Ishikawa (cell line): ENCODE measurements around the gene ZSWIM6.
A peak's percentile ranks its signal among the peaks of the same experiment; 100 is the strongest.

ENCODE experiments used
- EGR1 ChIP-seq: IDR thresholded peaks from 2 replicates; pipeline ENCODE4 v1.6.1; 2012
- MAX ChIP-seq: IDR thresholded peaks from 2 replicates; pipeline ENCODE4 v1.6.1; 2012

- TF ChIP-seq EGR1, result peak; percentile 97
- no peak; the same call in none of the 2 replicates for TF ChIP-seq MAX
Observed at GRCh38 chr5:61331407-61332357, at the start of gene ZSWIM6.
